SK-N-SH (cell line): Measurements from ENCODE around the gene CALN1.

Experiments used
- ELF1 ChIP-seq: IDR thresholded peaks from 2 replicates; pipeline ENCODE4 v1.4.0; 2012
- RAD21 ChIP-seq: IDR thresholded peaks from 2 replicates; pipeline ENCODE4 v1.6.1; 2012; ENCODE audit warnings: mild to moderate bottlenecking, low read length
- RCOR1 ChIP-seq: fragments of 150-350 bp; IDR thresholded peaks from 2 replicates; pipeline ENCODE4 v1.6.1; 2017; ENCODE audit warnings: antibody characterized with exemption, low read length
- TF ChIP-seq, protein P1 (sequence below): fragments of 200-600 bp; sonication (generic); IDR thresholded peaks from 2 replicates; pipeline ENCODE4 v1.6.1; 2017; ENCODE audit warnings: antibody characterized with exemption, mild to moderate bottlenecking, moderate library complexity

- TF ChIP-seq, protein P1, sequence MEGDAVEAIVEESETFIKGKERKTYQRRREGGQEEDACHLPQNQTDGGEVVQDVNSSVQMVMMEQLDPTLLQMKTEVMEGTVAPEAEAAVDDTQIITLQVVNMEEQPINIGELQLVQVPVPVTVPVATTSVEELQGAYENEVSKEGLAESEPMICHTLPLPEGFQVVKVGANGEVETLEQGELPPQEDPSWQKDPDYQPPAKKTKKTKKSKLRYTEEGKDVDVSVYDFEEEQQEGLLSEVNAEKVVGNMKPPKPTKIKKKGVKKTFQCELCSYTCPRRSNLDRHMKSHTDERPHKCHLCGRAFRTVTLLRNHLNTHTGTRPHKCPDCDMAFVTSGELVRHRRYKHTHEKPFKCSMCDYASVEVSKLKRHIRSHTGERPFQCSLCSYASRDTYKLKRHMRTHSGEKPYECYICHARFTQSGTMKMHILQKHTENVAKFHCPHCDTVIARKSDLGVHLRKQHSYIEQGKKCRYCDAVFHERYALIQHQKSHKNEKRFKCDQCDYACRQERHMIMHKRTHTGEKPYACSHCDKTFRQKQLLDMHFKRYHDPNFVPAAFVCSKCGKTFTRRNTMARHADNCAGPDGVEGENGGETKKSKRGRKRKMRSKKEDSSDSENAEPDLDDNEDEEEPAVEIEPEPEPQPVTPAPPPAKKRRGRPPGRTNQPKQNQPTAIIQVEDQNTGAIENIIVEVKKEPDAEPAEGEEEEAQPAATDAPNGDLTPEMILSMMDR: no peak
- no peak for TF ChIP-seq RCOR1
- TF ChIP-seq ELF1: no peak
- TF ChIP-seq RAD21: no peak
Measured at GRCh38 chr7:71804256-71804655, 607.9 kb downstream of the CALN1 start.
